Measurements from ENCODE around the gene GREB1.

Gene GREB1

DNA sequence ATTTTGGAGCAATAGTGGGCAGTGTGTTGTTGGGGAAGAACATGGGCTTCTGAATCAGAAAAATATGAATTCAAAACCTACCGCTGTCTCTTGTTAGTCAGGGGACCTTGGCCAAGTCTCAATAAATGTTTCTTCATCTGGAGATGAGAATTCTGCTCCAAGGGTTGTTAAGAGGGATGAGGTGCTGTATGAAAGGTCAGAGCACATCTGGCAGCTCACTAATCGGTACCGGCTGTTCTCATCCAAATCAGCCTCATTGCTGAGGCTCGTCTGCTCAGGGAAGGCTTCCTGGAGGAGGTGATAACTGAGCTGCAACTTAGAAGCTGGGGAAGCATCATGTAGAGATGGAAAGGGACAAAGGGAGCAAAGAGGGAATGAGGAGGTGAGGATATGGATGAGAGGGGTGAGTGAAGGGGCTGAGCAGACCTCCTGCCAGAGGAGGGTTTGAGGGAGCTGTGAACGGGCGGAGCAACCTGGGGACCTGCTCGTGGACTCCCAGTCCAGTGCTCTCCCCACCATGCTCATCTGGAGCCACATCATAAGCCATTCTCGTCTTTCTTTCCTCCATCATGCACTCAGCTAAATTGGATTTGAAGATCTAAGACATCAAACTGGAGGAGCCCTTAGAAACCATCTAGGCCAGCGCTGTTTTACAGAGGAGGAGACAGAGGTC is 47.4 kb downstream of the GREB1 start:
- ChIA-PET CTCF (interaction anchor here (1.3 to 5.4 kb wide), 5 partner anchors 21 to 746 kb away, joined by 3 to 84 read pairs (median 14); a partner anchor contains a TSS), POLR2A (no interaction called here)
- TF ChIP-seq, protein P1, sequence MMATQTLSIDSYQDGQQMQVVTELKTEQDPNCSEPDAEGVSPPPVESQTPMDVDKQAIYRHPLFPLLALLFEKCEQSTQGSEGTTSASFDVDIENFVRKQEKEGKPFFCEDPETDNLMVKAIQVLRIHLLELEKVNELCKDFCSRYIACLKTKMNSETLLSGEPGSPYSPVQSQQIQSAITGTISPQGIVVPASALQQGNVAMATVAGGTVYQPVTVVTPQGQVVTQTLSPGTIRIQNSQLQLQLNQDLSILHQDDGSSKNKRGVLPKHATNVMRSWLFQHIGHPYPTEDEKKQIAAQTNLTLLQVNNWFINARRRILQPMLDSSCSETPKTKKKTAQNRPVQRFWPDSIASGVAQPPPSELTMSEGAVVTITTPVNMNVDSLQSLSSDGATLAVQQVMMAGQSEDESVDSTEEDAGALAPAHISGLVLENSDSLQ (IDR thresholded peaks at IDR 0.05), result no peak
- DNase-seq (ENCODE audit: extremely low spot score), result no peak

DNA sequence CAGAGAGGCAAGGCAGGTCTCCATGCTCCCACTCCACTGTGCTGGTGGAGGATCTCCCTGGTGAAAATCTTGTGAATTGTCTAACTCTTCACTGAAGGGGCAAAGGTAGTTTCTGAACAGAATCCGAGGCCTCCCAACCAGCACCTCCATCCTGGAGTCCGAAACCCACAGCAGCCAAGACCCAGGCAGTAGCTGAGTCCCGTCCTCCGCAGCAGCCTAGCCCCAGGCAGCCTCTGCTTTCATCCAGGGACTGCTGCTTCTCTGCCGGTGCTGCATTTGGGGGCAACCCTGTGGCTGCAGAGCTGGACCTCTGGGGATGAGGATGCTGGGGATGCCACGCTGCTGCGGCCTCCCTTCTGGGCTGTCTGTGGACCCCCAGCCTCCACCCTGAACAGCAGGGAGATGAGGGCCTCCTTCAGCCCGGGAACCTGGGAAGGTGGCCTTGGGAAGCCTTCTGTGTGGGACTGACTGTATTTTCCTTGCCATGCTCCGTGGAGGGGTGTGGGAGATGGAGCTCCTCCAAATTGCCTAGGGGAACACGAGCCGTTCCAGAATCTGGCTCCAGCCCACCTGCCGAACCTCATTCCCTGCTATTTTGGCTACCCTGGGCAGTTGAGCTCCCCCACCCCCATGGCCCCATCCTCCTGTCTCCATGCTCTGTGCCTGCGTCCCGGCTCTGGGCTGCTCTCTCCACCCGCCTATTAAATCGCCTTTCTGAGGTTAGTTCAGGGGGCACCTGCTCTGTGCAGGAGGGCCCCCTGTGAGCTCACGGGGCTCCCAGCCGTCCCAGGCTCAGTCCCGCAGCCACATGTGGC is 48.2 kb downstream of the GREB1 start:
- TF ChIP-seq, protein P1 (IDR thresholded peaks at IDR 0.05), result no peak
- no peak for TF ChIP-seq CTBP1 (IDR thresholded peaks at IDR 0.05; ENCODE audit: borderline replicate concordance)
- no peak for TF ChIP-seq SUZ12 (IDR thresholded peaks at IDR 0.05)
- no peak for TF ChIP-seq FOXK2 (IDR thresholded peaks at IDR 0.05)
- TF ChIP-seq HDGF (IDR thresholded peaks at IDR 0.05; ENCODE audit: borderline replicate concordance), result no peak
- TF ChIP-seq ZNF384 (IDR thresholded peaks at IDR 0.05), result no peak
- TF ChIP-seq L3MBTL2 (conservative IDR thresholded peaks at IDR 0.05), result no peak
- TF ChIP-seq ELF4 (IDR thresholded peaks at IDR 0.05), result no peak
- POLR2A ChIA-PET, result no interaction called here
- CTCF ChIA-PET, result interaction anchor here (0.6 to 5.4 kb wide), 15 partner anchors 10 to 746 kb away, joined by 3 to 84 read pairs (median 6); partner anchors contain the start of gene E2F6
- no peak for DNase-seq (ENCODE audit: extremely low spot score)

DNA sequence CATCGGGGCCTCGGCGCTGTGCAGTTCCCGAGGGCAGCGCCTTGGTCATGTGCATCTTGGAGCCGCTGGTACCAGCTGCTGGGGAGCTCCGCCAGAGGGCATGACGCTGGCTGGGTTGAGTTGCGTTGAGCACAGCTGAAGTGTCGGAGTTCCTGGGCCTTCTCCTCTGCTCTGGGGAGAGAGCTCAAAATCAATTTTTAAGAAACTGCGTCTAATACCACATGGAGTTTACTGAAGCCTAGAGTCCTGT is 48.7 kb downstream of the GREB1 start:
- CTCF ChIA-PET, result interaction anchor here (0.6 to 5.4 kb wide), 16 partner anchors 9 to 747 kb away, joined by 3 to 84 read pairs (median 6); partner anchors contain the start of gene E2F6
- no peak for TF ChIP-seq ZNF384 (IDR thresholded peaks at IDR 0.05)
- TF ChIP-seq L3MBTL2 (conservative IDR thresholded peaks at IDR 0.05), result no peak
- TF ChIP-seq ARNT (IDR thresholded peaks at IDR 0.05), result no peak
- TF ChIP-seq SP1 (IDR thresholded peaks at IDR 0.05), result no peak
- TF ChIP-seq SUZ12 (IDR thresholded peaks at IDR 0.05), result no peak
- TF ChIP-seq ELF4 (IDR thresholded peaks at IDR 0.05), result no peak
- TF ChIP-seq FOXK2 (IDR thresholded peaks at IDR 0.05), result no peak
- no peak for TF ChIP-seq HDGF (IDR thresholded peaks at IDR 0.05; ENCODE audit: borderline replicate concordance)
- TF ChIP-seq BHLHE40 (IDR thresholded peaks at IDR 0.05; ENCODE audit: borderline replicate concordance), result no peak
- TF ChIP-seq, protein P1 (IDR thresholded peaks at IDR 0.05), result no peak; the same call in none of the 2 replicates
- TF ChIP-seq TARDBP (IDR thresholded peaks at IDR 0.05), result no peak
- POLR2A ChIA-PET, result no interaction called here
- no peak for DNase-seq (ENCODE audit: extremely low spot score)

DNA sequence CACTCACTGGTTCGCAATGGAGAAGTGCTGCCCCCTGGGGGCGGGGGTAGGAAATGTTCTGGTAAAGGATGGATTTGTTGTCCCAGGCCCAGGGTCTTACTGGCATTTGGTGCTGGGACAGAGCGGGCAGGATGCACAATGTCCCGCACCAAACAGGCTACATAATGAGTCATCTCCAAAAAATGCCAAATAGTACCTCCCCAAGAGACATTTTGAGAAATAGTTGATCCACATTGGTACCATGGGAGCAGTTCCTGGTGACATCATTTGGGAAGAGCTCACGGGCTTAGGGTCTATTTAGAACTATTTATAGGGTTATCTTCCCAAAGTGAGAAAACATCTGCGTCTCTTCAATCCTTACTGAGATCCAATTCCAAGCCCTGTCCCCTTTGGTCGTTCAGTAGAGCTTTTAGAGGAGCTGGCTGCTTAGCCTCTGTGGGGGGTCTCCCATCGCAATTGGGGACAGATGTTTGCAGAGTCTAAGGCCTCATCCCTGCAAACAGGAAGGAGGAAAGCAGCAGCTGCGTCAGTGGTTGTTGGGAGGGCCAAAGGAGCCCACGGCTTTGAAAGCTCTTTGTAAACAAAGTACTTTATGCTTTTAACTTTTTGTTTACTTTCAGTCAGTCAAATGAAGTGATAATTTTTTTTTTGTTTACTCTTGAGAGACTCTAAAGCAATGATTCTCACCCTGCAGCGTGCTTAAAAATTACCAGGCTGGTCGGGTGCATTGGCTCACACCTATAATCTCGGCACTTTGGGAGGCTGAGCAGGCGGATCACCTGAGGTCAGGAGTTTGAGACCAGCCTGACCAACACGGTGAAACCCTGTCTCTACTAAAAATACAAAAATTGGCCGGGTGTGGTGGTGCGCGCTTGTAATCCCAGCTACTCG is 49.3 kb downstream of the GREB1 start:
- peak; percentile 74 for DNase-seq (ENCODE audit: extremely low spot score)
- POLR2A ChIA-PET, result interaction anchor here (0.8 kb wide), 1 partner anchor 99 kb away, joined by 3 read pairs; no protein-coding TSS in a partner anchor
- TF ChIP-seq L3MBTL2 (conservative IDR thresholded peaks at IDR 0.05), result no peak
- TF ChIP-seq, protein P1 (IDR thresholded peaks at IDR 0.05), result 0 out of 2 replicates have a peak, but pooled peaks have one; percentile 93
- CTCF ChIA-PET, result interaction anchor here (0.6 to 5.4 kb wide), 21 partner anchors 9 to 752 kb away, joined by 3 to 84 read pairs (median 5); partner anchors contain the start of gene E2F6

DNA sequence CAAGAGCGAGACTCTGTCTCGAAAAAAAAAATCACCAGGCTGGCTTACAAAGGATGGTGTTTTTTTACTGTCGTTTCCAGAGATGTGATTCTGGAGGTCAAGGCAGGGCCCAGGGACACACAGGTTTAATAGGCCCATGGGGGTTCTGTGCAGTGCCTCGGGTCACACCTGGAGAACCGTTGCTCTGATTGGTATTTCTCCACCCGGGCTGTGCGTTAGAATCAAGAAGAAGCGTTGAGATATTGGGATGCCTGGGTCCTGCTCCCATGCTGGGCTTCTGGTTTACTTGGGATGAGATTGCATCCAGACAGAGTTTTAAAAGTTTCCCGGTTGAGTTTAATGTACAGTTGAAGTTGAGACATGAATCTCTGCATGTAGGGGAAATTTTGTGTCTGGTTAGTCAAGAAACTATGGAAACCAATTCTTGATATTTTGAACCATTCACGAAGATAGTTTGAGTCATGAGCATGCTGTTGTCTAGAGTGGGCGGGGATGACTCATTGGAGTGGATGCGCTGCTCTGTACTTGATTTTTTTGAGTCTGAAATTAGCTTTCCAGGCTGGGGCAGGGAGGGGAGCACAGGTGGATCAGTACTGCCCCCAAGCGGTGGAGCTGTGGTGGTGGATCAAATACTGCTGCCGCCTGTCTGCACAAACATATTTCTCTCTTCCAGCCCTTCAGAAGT is 50.1 kb downstream of the GREB1 start:
- DNase-seq (ENCODE audit: extremely low spot score), result peak; percentile 81
- CTCF ChIA-PET, result interaction anchor here (0.5 to 5.4 kb wide), 19 partner anchors 9 to 459 kb away, joined by 3 to 84 read pairs (median 4); partner anchors contain the start of gene E2F6
- no peak for TF ChIP-seq ARNT (IDR thresholded peaks at IDR 0.05)
- no peak for TF ChIP-seq FOXK2 (IDR thresholded peaks at IDR 0.05)
- peak; percentile 13; the same call in 1 of the 2 replicates for TF ChIP-seq ZNF384 (IDR thresholded peaks at IDR 0.05)
- no peak for TF ChIP-seq SP1 (IDR thresholded peaks at IDR 0.05)
- POLR2A ChIA-PET, result interaction anchor here (0.8 kb wide), 1 partner anchor 100 kb away, joined by 3 read pairs; no protein-coding TSS in a partner anchor

DNA sequence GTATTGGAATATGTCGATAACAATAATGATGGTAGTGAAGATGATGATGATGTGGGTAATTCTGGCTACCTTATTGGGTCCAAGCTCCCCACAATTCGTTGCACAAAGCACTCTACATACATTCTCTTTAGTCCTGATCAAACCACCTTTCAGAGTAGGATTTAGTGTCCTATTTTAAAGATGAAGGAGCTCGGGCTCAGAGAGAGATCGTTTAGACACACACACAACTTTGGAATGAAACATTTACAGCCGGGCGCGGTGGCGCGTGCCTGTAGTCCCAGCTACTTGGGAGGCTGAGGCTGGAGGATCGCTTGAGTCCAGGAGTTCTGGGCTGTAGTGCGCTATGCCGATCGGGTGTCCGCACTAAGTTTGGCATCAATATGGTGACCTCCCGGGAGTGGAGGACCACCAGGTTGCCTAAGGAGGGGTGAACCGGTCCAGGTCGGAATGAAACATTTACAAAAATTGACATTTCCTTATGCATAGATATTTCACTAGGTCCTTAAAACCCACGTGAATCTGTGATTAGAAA is 50.7 kb downstream of the GREB1 start:
- TF ChIP-seq ELF4 (IDR thresholded peaks at IDR 0.05) (no peak), TARDBP (IDR thresholded peaks at IDR 0.05) (no peak), BHLHE40 (IDR thresholded peaks at IDR 0.05; ENCODE audit: borderline replicate concordance) (no peak), FOXA1 (IDR thresholded peaks at IDR 0.05) (no peak), L3MBTL2 (conservative IDR thresholded peaks at IDR 0.05) (no peak), ARNT (IDR thresholded peaks at IDR 0.05) (no peak), ZNF384 (IDR thresholded peaks at IDR 0.05) (no peak), CTBP1 (IDR thresholded peaks at IDR 0.05; ENCODE audit: borderline replicate concordance) (no peak), HDGF (IDR thresholded peaks at IDR 0.05; ENCODE audit: borderline replicate concordance) (no peak), SP1 (IDR thresholded peaks at IDR 0.05) (no peak), FOXK2 (IDR thresholded peaks at IDR 0.05) (no peak)
- TF ChIP-seq, protein P1 (IDR thresholded peaks at IDR 0.05), result no peak
- DNase-seq (ENCODE audit: extremely low spot score), result no peak
- ChIA-PET CTCF (interaction anchor here (0.6 to 5.4 kb wide), 14 partner anchors 8 to 460 kb away, joined by 3 to 84 read pairs (median 4); a partner anchor contains a TSS), POLR2A (no interaction called here)

Measured in HEK293T (cell line).